Esophagus muscularis mucosa (tissue), 3 donors: Measurements from ENCODE around the gene PLPP7.

Source experiments
- POLR2A ChIP-seq: fragments of 450-650 bp; IDR thresholded peaks from one replicate; pipeline ENCODE4 v1.6.1; 2017; ENCODE audit warnings: antibody characterized with exemption, moderate library complexity, mild to moderate bottlenecking, low read depth
- POLR2AphosphoS5 ChIP-seq, 2 donors: sonication (generic); formaldehyde crosslinking; IDR thresholded peaks; one replicate each; pipeline ENCODE4 v1.6.1; 2017; ENCODE audit warnings: antibody characterized with exemption in 2 of 2
- TF ChIP-seq, protein P1 (sequence below), 3 experiments: fragments of 200-600 bp in 2 of 3; fragments of 450-650 bp in 1 of 3; sonication (generic) in 2 of 3; IDR thresholded peaks; one replicate each; pipeline ENCODE4 v1.5.1; 2017 to 2019; ENCODE audit warnings: antibody characterized with exemption in 3 of 3, mild to moderate bottlenecking in 2 of 3, moderate library complexity in 1 of 3

DNA sequence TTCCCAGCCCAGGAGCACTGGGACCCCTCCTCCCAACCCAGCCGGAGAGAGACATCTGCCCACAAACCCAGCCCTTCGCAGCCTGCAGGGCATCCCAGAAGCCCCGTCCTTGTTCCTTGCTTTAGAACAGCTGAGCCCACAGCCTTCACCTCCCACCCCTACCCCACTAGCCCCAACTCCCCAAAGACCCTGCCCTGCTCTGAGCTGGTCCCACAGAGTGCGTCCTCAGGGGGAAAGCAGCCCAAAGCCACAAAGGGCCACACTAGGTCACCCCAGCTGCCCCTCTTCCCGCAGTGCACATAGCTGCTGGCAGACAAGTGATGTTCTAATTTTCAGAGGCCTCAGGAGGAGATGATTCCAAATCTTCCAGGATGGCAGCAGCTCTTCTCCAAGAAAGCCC, 8.8 kb downstream of the PLPP7 start:
- TF ChIP-seq, protein P1, sequence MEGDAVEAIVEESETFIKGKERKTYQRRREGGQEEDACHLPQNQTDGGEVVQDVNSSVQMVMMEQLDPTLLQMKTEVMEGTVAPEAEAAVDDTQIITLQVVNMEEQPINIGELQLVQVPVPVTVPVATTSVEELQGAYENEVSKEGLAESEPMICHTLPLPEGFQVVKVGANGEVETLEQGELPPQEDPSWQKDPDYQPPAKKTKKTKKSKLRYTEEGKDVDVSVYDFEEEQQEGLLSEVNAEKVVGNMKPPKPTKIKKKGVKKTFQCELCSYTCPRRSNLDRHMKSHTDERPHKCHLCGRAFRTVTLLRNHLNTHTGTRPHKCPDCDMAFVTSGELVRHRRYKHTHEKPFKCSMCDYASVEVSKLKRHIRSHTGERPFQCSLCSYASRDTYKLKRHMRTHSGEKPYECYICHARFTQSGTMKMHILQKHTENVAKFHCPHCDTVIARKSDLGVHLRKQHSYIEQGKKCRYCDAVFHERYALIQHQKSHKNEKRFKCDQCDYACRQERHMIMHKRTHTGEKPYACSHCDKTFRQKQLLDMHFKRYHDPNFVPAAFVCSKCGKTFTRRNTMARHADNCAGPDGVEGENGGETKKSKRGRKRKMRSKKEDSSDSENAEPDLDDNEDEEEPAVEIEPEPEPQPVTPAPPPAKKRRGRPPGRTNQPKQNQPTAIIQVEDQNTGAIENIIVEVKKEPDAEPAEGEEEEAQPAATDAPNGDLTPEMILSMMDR (IDR thresholded peaks at IDR 0.05): no peak
- TF ChIP-seq POLR2AphosphoS5 (IDR thresholded peaks at IDR 0.05) (no peak), POLR2A (no peak)
